Measurements from ENCODE around the gene ABHD17B.

ABHD17B gene

DNA sequence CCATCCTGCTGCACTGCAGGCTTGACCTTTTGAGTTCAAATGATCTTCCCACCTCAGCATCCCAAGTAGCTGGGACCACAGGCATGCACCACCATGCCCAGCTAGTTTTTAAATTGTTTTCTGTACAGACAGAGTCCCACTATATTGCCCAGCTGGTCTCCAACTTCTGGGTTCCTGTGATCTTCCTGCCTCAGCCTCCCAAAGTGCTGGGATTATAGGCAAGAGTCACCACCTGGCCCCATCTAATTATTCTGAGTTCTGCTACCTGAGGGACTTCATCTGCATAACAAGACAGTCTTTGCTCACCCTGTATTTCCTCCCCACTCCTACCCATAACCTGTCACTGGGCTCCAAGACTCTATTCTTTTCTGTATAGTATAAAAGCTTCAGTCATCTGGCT, 88.1 kb downstream of the ABHD17B start:
- in situ Hi-C loops (cut with HindIII; ENCODE audit: low sequenced_read_pairs) = loop anchor here (10.0 kb wide), 1 partner anchor 202 kb away; no protein-coding TSS in a partner anchor

DNA sequence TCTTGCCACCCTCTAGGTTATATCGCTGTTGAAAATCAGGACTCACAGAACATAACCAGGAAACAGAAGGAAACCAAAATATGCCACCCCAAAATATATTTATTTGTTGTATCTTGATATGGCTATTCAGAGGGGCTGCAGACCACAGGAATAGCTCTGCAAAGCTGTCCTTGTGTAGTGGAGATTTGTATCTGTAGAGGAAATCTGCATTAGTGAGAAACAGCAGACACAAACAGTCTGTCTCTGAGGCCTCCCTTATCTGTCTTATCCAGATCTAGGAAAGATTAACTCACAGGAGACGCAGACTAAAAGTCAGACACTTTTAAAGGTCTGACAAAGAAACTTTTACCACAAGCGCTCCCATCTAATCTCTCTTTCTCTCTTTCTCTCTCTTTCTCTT, 88.5 kb downstream of the ABHD17B start:
- in situ Hi-C loops (cut with HindIII; ENCODE audit: low sequenced_read_pairs) = loop anchor here (10.0 kb wide), 1 partner anchor 202 kb away; no protein-coding TSS in a partner anchor

DNA sequence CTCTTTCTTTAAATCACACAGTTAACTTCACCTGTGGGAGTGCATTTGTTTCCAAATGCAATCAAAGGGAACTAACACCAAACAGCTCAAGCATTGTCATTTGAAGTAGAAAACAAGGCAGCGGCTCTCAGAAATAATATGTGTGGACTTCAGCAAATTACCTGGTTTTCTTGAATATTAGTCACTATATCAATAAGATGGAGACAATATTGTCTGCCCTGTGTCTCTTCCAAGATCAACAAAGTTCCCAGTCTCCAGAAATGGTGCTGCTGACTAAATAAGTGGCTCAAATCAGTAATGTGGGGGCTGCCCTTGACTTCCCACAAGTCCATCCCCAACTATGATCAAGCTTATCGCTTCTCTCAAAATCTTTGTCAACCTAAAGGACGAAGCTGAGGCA, 89.6 kb downstream of the ABHD17B start:
- in situ Hi-C loops (cut with HindIII; ENCODE audit: low sequenced_read_pairs) = loop anchor here (10.0 kb wide), 1 partner anchor 203 kb away; no protein-coding TSS in a partner anchor

DNA sequence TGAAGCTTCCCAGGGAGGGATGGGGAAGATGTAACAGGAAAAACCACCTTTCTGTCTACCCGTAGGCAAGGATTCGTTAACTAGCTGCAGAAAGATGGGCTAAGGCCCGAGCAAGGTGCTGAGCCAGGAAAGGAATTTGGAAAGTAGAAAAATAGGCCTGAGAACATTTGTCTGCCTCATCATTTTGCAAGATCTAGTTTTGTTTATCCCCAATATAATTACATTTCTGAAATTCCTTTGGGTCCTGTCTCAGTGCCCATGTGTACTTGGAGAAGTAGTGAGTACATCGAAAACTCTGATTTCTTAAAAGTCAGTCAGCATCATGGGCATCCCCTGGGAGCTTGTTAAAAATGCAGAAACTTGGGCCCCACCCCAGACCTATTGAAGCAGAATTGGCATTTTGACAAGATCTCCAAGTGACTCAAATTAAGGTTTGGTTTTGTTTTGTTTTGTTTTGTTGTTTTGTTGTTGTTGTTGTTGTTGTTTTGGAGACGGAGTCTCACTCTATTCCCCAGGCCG, 90.5 kb downstream of the ABHD17B start:
- in situ Hi-C loops (cut with HindIII; ENCODE audit: low sequenced_read_pairs) = loop anchor here (10.0 kb wide), 1 partner anchor 204 kb away; no protein-coding TSS in a partner anchor

DNA sequence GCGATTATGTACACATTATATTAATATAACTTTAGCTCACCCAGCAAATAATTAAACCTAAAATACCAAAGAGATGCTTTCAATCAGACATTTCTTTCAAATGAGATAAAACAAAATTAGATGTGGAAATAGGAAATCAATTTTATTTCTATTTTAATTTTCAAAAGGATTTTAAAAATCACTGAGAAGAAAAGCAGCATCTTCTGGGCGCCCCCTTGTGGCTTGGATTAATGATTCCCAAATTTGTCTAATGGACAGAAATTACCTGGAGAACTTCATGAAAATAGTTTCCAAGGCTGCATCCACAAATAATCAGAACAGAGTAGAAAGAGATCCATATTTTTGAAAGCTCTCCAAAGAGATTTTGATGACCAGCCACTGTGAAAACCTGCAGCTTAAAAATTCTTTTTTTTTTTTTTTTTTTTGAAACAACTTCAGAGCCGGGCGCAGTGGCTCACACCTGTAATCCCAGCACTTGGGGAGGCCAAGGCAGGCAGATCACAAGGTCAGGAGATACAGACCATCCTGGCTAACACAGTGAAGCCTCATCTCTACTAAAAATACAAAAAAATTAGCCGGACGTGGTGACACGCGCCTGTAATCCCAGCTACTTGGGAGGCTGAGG, 91.8 kb downstream of the ABHD17B start:
- in situ Hi-C loops (cut with HindIII; ENCODE audit: low sequenced_read_pairs) = no loop called here

DNA sequence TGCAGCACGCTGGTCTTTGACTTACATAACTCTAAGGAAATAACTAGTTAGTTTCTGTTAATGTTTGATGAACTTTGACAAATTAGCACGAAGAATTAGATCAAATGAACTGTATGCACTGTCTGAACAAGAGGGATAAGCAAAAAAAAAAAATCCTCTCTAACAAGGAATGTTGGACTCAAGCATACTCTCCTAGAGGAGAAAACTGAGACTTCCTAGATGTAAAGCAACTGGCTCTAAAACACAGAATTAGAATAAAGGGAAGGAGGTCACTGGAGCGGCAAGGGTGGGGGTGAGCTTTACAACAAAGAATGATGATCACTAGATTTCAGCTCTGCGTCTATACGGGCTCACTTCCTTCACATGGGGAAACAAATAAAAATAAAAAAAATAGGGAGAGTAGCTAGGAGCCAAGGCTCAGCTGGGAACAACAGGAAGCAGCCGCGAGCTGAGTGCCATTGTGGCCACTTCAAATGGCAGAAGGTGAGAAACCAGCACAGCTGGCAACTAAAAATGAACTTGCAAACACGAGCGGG, 94.0 kb downstream of the ABHD17B start:
- in situ Hi-C loops (cut with HindIII; ENCODE audit: low sequenced_read_pairs) = no loop called here

Measured in DLD1 (cell line).